Endothelial cell (in vitro differentiated cells): ENCODE results near the gene TMEM171. TPM values are rescaled to one million over a fixed set of nuclear protein-coding genes. Genes with fewer than 3 reads are reported as not detected.

Source experiments
- DNase-seq: peaks from one replicate; pipeline ENCODE4 v3.0.0; 2021; ENCODE audit warnings: low spot score
- H3K27ac Mint-ChIP-seq: one replicate; pipeline ENCODE4 v1.8.0; 2021; ENCODE audit warnings: mixed read lengths, inconsistent platforms; ENCODE audit not compliant: unreplicated experiment
- H3K27me3 Mint-ChIP-seq: one replicate; pipeline ENCODE4 v1.8.0; 2021; ENCODE audit warnings: mild to moderate bottlenecking, moderate library complexity, mixed read lengths, inconsistent platforms; ENCODE audit not compliant: unreplicated experiment
- H3K36me3 Mint-ChIP-seq: one replicate; pipeline ENCODE4 v1.8.0; 2021; ENCODE audit warnings: mild to moderate bottlenecking, low read depth, mixed read lengths, inconsistent platforms; ENCODE audit not compliant: unreplicated experiment
- H3K4me1 Mint-ChIP-seq: one replicate; pipeline ENCODE4 v1.8.0; 2021; ENCODE audit warnings: mild to moderate bottlenecking, mixed read lengths, inconsistent platforms; ENCODE audit not compliant: unreplicated experiment
- H3K4me3 Mint-ChIP-seq: one replicate; pipeline ENCODE4 v1.8.0; 2021; ENCODE audit warnings: mild to moderate bottlenecking, mixed read lengths, inconsistent platforms; ENCODE audit not compliant: unreplicated experiment
- H3K9me3 Mint-ChIP-seq: one replicate; pipeline ENCODE4 v1.8.0; 2021; ENCODE audit warnings: mixed read lengths, inconsistent platforms; ENCODE audit not compliant: unreplicated experiment
- CTCF ChIP-seq: fragments of 200-600 bp; sonication (generic); IDR thresholded peaks from one replicate; pipeline ENCODE4 v1.5.0; 2021; ENCODE audit warnings: antibody characterized with exemption; ENCODE audit not compliant: unreplicated experiment
- total RNA-seq: library from RNA; stranded (reverse); fragmentation: NEBNext Ultra II Directional; extraction: Animal tissue kit (Norgen Biotek cat#: 25700); gene quantifications from one replicate; pipeline ENCODE4 v1.2.1, GENCODE V29; 2021; ENCODE audit not compliant: unreplicated experiment

Gene TMEM171
- total RNA-seq, 1 donor from 2014 or later: not detected

GRCh38 chr5:73152411-73153388 lies 32.3 kb downstream of the TMEM171 start:
- no peak for TF ChIP-seq CTCF
- Mint-ChIP-seq H3K27ac (no peak overlapping the region), H3K4me1 (no peaks in the 10 kb centered on the region), H3K4me3 (no peak overlapping the region), H3K9me3 (no peaks in the 10 kb centered on the region), H3K27me3 (no peaks in the 10 kb centered on the region), H3K36me3 (no peaks in the 10 kb centered on the region)
- no peak for DNase-seq

GRCh38 chr5:73153513-73153912 lies 33.1 kb downstream of the TMEM171 start:
- no peaks in the 10 kb centered on the region for H3K4me1 Mint-ChIP-seq
- H3K9me3 Mint-ChIP-seq: no peaks in the 10 kb centered on the region
- no peak for DNase-seq
- H3K27ac Mint-ChIP-seq: no peak overlapping the region
- H3K4me3 Mint-ChIP-seq: no peak overlapping the region
- H3K36me3 Mint-ChIP-seq: no peaks in the 10 kb centered on the region
- no peaks in the 10 kb centered on the region for H3K27me3 Mint-ChIP-seq
- TF ChIP-seq CTCF: no peak

GRCh38 chr5:73154208-73155006 lies 34.0 kb downstream of the TMEM171 start:
- DNase-seq: no peak
- TF ChIP-seq CTCF: no peak
- Mint-ChIP-seq H3K27me3 (no peaks in the 10 kb centered on the region), H3K36me3 (no peaks in the 10 kb centered on the region), H3K4me3 (no peak overlapping the region), H3K27ac (no peak overlapping the region), H3K9me3 (no peaks in the 10 kb centered on the region), H3K4me1 (no peaks in the 10 kb centered on the region)

GRCh38 chr5:73155271-73156222 lies 35.2 kb downstream of the TMEM171 start:
- no peak for DNase-seq
- Mint-ChIP-seq H3K36me3 (no peaks in the 10 kb centered on the region), H3K9me3 (no peaks in the 10 kb centered on the region), H3K4me3 (no peak overlapping the region), H3K27ac (no peak overlapping the region), H3K27me3 (no peaks in the 10 kb centered on the region), H3K4me1 (no peaks in the 10 kb centered on the region)
- TF ChIP-seq CTCF: no peak
